H1 (cell line): ENCODE results near the gene MOB2. TPM values are rescaled to one million over a fixed set of nuclear protein-coding genes. Genes with fewer than 3 reads are reported as not detected.

Source experiments
- KDM1A ChIP-seq: fragments of 200-600, 300-600 bp; sonication (generic); IDR thresholded peaks from 2 replicates; pipeline ENCODE4 v1.7.1; 2016; ENCODE audit warnings: mild to moderate bottlenecking, low read length, borderline replicate concordance
- TBP ChIP-seq: IDR thresholded peaks from 2 replicates; pipeline ENCODE4 v1.6.1; 2011; ENCODE audit warnings: low read depth, low read length, improper control_type of control experiment
- polyA plus RNA-seq, 7 experiments: library from polyadenylated mRNA; depleted of rRNA in 3 of 7; stranded (reverse) in 5 of 7; unstranded in 2 of 7; fragments of >200 nt in 5 of 7; fragments of 200-250 nt in 2 of 7; gene quantifications; 1 replicate in 5 of 7; 2 replicates in 1 of 7; 4 replicates in 1 of 7; pipeline versions ENCODE4 v1.2.1 to v1.2.3, GENCODE V29; 2011 to 2013; ENCODE audit warnings: missing spikeins in 2 of 7, mixed read lengths in 2 of 7
- total RNA-seq: library from RNA; stranded (reverse); fragmentation: NEBNext Ultra II Directional; extraction: Animal tissue kit (Norgen Biotek cat#: 25700); gene quantifications from 2 replicates; pipeline ENCODE4 v1.2.1, GENCODE V29; 2021
- TF ChIP-seq, protein P1 (sequence below), 3 experiments: IDR thresholded peaks; 1 replicate in 2 of 3; 2 replicates in 1 of 3; pipeline versions ENCODE4 v1.5.1 to v1.6.1; 2011; ENCODE audit warnings: low read length in 3 of 3, mild to moderate bottlenecking in 3 of 3, inconsistent platforms in 2 of 3, low read depth in 1 of 3, moderate library complexity in 1 of 3; ENCODE audit not compliant: insufficient read depth in 1 of 3; ENCODE audit errors: control extremely low read depth in 1 of 3
- TF ChIP-seq, protein P2 (sequence below): IDR thresholded peaks from 2 replicates; pipeline ENCODE4 v1.6.1; 2012; ENCODE audit warnings: low read length, inconsistent platforms

MOB2 gene
- total and polyA plus RNA-seq, 2 of the 8 experiments (the other 6 are each of a cell fraction or from before 2014, with no cell fraction given), result 18.6 to 28.2 TPM

DNA sequence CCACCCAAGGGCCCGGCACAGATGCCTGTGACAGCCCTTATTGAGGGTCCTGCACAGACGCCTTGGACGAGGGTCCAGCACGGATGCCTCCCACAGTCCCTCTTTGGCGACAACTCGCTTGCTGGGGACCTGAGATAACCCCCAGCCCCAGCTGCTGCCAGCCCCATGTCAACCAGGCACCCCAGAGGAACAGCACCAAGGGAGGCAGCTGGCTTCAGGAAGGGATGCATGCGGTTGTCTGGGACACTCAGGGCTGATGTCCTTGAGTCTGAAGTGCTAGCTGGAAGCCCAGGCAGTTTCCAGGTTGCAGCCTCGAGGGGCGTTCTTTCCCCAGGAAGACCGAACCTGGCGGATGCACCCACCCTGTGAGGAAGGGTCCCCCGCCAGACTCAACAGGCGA, 33.8 kb downstream of the MOB2 start (continued):
- TF ChIP-seq TBP, result no peak
- TF ChIP-seq, protein P1, sequence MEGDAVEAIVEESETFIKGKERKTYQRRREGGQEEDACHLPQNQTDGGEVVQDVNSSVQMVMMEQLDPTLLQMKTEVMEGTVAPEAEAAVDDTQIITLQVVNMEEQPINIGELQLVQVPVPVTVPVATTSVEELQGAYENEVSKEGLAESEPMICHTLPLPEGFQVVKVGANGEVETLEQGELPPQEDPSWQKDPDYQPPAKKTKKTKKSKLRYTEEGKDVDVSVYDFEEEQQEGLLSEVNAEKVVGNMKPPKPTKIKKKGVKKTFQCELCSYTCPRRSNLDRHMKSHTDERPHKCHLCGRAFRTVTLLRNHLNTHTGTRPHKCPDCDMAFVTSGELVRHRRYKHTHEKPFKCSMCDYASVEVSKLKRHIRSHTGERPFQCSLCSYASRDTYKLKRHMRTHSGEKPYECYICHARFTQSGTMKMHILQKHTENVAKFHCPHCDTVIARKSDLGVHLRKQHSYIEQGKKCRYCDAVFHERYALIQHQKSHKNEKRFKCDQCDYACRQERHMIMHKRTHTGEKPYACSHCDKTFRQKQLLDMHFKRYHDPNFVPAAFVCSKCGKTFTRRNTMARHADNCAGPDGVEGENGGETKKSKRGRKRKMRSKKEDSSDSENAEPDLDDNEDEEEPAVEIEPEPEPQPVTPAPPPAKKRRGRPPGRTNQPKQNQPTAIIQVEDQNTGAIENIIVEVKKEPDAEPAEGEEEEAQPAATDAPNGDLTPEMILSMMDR (IDR thresholded peaks at IDR 0.05; ENCODE audit: control extremely low read depth in 1 of 3, insufficient read depth in 1 of 3, low read depth in 1 of 3, low read length in 3 of 3), result no peak
- TF ChIP-seq, protein P2, sequence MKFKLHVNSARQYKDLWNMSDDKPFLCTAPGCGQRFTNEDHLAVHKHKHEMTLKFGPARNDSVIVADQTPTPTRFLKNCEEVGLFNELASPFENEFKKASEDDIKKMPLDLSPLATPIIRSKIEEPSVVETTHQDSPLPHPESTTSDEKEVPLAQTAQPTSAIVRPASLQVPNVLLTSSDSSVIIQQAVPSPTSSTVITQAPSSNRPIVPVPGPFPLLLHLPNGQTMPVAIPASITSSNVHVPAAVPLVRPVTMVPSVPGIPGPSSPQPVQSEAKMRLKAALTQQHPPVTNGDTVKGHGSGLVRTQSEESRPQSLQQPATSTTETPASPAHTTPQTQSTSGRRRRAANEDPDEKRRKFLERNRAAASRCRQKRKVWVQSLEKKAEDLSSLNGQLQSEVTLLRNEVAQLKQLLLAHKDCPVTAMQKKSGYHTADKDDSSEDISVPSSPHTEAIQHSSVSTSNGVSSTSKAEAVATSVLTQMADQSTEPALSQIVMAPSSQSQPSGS, result no peak
- no peak for TF ChIP-seq KDM1A
